Measurements from ENCODE around the gene CALD1. TPM values are rescaled to one million over a fixed set of nuclear protein-coding genes. Genes with fewer than 3 reads are reported as not detected.
A peak's percentile ranks its signal among the peaks of the same experiment; 100 is the strongest.

Gene CALD1
- total and polyA plus RNA-seq, 2 donors, result 17.8 to 78.9 TPM

DNA sequence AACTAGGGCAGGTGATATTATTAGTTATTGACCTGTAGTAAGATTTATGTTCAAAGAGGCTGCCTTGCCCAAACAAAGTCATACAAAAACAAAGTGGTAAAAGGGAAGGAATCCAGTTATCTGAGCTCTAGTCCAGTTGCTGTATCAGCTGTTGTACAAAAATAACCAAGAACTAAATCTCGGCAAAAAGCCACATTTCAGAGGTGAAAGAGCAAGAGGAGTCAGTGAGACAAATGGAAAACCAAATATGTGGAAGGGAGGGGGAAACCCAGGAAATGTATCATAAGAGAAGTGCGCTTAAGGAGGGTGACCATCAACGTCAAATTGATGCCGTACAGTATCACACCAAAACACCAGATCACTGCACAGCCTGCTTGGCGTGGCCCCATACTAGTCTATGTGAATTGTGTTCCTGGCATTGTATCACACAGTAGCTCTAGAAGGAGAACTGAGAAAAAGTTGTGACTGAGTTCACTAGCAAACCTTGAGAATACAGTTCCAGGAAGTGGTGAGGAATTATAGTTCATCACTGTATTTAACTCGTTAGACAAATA lies 213.3 kb downstream of the CALD1 start:
- Histone ChIP-seq H3K4me3 (ENCODE audit: low read length in 2 of 2) (no peak overlapping the region), H3K4me1 (ENCODE audit: control insufficient read depth in 2 of 2, insufficient read depth in 2 of 2, low read length in 2 of 2) (peaks cover 15 to 17% of the 10 kb centered on the region in 2 donors), H3K27ac (ENCODE audit: low read depth in 1 of 2, low read length in 1 of 2) (no peak overlapping the region), H3K9me3 (ENCODE audit: control insufficient read depth in 2 of 2, insufficient read depth in 1 of 2, low read length in 1 of 2) (no peaks in the 10 kb centered on the region), H3K36me3 (ENCODE audit: control insufficient read depth in 2 of 2, insufficient read depth in 2 of 2, low read length in 1 of 2) (peaks cover 0 to 6% of the 10 kb centered on the region in 2 donors), H3K27me3 (ENCODE audit: control insufficient read depth in 2 of 2, insufficient read depth in 1 of 2, low read length in 1 of 2) (no peaks in the 10 kb centered on the region)
- peak in 3 of 9 donors; percentile 4 to 38 (median 8) for DNase-seq (ENCODE audit: low read depth in 6 of 9, low spot score in 9 of 9)
- 92% methylated on average over 6 of the region's 6 CpGs for WGBS

DNA sequence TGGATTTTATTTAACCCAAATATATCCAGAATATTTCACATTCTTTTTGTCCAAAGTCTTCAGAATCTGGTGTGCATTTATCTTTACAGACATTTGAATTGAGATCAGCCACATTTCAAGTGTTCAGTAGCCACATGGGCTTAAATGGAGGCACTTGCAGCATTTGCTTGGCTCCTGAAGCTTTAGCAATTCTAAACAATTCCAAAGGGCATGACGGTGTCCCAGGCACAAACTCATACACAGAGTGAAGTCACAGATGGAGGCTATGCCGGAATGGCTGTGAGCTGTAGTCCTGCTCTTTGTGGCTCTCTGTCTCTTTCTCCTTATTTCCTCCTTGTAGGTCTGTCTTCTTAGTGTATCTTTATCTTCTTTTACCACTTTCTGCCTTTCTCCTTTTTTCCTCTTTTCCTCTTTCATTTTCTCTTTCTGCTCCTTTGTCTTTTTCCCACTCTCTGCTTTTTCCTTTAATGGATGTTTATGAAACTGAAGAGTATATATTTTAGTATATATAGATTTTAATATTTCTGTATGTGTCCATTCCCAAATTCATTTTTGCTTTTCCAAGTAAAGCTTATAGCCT lies 214.5 kb downstream of the CALD1 start:
- Histone ChIP-seq H3K27ac (ENCODE audit: low read depth in 1 of 2, low read length in 1 of 2) (no peak overlapping the region), H3K4me3 (ENCODE audit: low read length in 2 of 2) (no peak overlapping the region), H3K9me3 (ENCODE audit: control insufficient read depth in 2 of 2, insufficient read depth in 1 of 2, low read length in 1 of 2) (no peaks in the 10 kb centered on the region), H3K27me3 (ENCODE audit: control insufficient read depth in 2 of 2, insufficient read depth in 1 of 2, low read length in 1 of 2) (no peaks in the 10 kb centered on the region), H3K36me3 (ENCODE audit: control insufficient read depth in 2 of 2, insufficient read depth in 2 of 2, low read length in 1 of 2) (peaks cover 0 to 6% of the 10 kb centered on the region in 2 donors), H3K4me1 (ENCODE audit: control insufficient read depth in 2 of 2, insufficient read depth in 2 of 2, low read length in 2 of 2) (peaks cover 15 to 17% of the 10 kb centered on the region in 2 donors)
- DNase-seq (ENCODE audit: low read depth in 6 of 9, low spot score in 9 of 9), result no peak
- WGBS, result 98% methylated on average over 2 of the region's 2 CpGs

DNA sequence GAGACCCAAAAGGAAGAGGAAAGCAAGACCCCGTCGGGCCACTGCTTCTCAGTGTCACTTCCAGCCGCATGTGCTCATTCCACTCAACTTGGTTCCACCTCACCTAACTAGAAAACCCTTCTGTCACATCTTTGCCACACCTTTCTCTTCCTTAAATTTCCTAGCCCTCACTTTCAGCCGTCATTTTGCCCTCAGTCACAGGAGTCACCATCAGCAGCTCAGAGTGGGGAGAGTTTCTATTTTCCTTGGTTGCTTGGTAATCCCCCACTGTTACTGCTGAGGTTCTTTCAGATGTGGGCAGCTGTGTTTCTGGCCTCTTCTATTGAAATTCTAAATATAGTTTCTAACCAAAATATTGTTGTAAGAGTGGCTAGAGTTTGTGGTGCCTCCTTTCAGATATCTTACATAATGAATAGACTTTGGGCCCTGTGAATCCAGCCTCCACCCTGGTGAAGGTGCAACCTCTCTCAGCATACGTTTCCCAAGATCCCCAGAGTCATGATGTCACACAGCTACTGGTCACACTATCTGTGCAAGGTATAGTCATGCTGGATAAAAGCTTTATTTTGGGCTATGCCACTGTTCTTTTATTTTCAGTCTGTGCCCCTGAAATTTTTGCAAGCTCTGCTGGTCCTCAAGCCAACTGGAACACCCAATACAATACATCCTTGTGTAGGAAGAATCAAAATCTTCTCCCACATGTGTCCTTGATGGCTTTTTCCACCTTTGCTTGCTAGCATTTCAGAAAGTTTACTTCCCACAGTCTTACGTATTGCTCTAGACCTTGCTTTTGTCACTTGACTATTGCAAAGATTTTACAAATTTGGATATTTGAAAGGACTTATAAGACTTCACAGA lies 216.0 kb downstream of the CALD1 start:
- Histone ChIP-seq H3K4me1 (ENCODE audit: control insufficient read depth in 2 of 2, insufficient read depth in 2 of 2, low read length in 2 of 2) (peaks cover 15 to 17% of the 10 kb centered on the region in 2 donors), H3K4me3 (ENCODE audit: low read length in 2 of 2) (no peak overlapping the region), H3K27me3 (ENCODE audit: control insufficient read depth in 2 of 2, insufficient read depth in 1 of 2, low read length in 1 of 2) (no peaks in the 10 kb centered on the region), H3K9me3 (ENCODE audit: control insufficient read depth in 2 of 2, insufficient read depth in 1 of 2, low read length in 1 of 2) (no peaks in the 10 kb centered on the region), H3K27ac (ENCODE audit: low read depth in 1 of 2, low read length in 1 of 2) (peak overlapping the region; percentile 60 to 73), H3K36me3 (ENCODE audit: control insufficient read depth in 2 of 2, insufficient read depth in 2 of 2, low read length in 1 of 2) (peaks cover 0 to 6% of the 10 kb centered on the region in 2 donors)
- 71% methylated on average over 6 of the region's 6 CpGs for WGBS
- peak in 5 of 9 donors; percentile 5 to 61 (median 37) for DNase-seq (ENCODE audit: low read depth in 6 of 9, low spot score in 9 of 9)

DNA sequence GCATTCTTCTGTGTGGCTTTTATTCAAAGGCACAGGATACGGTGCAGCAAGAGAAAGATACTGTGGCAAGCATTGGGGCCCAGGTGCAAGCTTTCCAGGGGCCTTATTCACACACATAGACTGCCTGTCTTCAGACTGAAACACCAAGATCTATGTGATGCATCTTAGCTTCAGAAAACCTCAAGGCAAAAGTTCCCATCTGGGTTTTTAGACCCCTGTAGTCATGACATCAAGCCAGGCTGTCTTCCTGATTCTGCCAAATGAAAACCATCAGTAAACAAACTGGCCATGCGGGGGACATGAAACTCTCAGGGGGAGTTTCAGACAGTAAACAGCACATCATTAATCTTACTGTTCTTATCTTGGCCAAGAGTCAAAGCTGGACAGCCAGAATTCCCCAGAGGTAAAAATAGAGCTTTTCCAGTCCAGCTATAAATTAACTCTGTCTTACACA lies 216.7 kb downstream of the CALD1 start:
- peak overlapping the region; percentile 52 to 73 for H3K27ac ChIP-seq (ENCODE audit: low read depth in 1 of 2, low read length in 1 of 2)
- H3K36me3 ChIP-seq (ENCODE audit: control insufficient read depth in 2 of 2, insufficient read depth in 2 of 2, low read length in 1 of 2), result peaks cover 0 to 6% of the 10 kb centered on the region in 2 donors
- WGBS, result 46% methylated on average over 2 of the region's 2 CpGs
- peaks cover 15 to 17% of the 10 kb centered on the region in 2 donors for H3K4me1 ChIP-seq (ENCODE audit: control insufficient read depth in 2 of 2, insufficient read depth in 2 of 2, low read length in 2 of 2)
- no peaks in the 10 kb centered on the region for H3K27me3 ChIP-seq (ENCODE audit: control insufficient read depth in 2 of 2, insufficient read depth in 1 of 2, low read length in 1 of 2)
- H3K9me3 ChIP-seq (ENCODE audit: control insufficient read depth in 2 of 2, insufficient read depth in 1 of 2, low read length in 1 of 2), result no peaks in the 10 kb centered on the region
- no peak overlapping the region for H3K4me3 ChIP-seq (ENCODE audit: low read length in 2 of 2)
- peak in 6 of 9 donors; percentile 43 to 82 (median 50) for DNase-seq (ENCODE audit: low read depth in 6 of 9, low spot score in 9 of 9)

DNA sequence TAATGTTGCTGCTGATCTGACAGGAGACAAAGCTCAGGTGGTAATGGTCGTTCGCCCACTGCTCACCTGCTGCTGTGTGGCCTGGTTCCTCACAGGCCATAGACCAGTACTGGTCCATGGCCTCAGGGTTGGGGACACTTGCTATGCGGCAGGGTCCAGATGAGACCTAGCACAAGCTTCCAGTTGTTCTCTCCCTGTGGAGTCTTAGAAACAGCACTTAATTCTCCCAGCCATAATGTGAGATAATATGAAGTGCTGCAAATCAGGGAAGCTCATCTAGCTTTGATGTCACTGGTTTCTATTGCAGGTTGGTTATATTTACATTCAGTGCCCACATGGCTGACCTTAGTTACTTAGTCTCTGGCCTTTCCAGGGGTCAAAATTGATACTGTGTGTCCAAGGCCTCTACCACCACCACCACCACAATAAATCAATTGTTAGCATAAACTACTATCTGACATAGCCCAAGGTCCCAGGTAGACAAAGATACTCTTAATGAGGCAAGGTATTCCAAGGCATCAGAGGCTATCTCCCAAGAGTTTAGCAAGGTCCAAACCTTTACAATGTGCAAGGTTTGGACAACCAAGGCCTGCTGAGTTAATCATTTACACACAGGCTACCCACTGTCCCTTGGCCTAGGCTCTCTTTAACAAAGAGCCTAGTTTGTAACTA lies 217.9 kb downstream of the CALD1 start:
- Histone ChIP-seq H3K4me1 (ENCODE audit: control insufficient read depth in 2 of 2, insufficient read depth in 2 of 2, low read length in 2 of 2) (peaks cover 15 to 17% of the 10 kb centered on the region in 2 donors), H3K27ac (ENCODE audit: low read depth in 1 of 2, low read length in 1 of 2) (no peak overlapping the region), H3K27me3 (ENCODE audit: control insufficient read depth in 2 of 2, insufficient read depth in 1 of 2, low read length in 1 of 2) (no peaks in the 10 kb centered on the region), H3K36me3 (ENCODE audit: control insufficient read depth in 2 of 2, insufficient read depth in 2 of 2, low read length in 1 of 2) (peaks cover 0 to 6% of the 10 kb centered on the region in 2 donors), H3K9me3 (ENCODE audit: control insufficient read depth in 2 of 2, insufficient read depth in 1 of 2, low read length in 1 of 2) (no peaks in the 10 kb centered on the region), H3K4me3 (ENCODE audit: low read length in 2 of 2) (no peak overlapping the region)
- no peak for DNase-seq (ENCODE audit: low read depth in 6 of 9, low spot score in 9 of 9)
- WGBS, result 98% methylated on average over 3 of the region's 3 CpGs

GRCh38 chr7:134999136-134999535 lies 219.7 kb downstream of the CALD1 start:
- peaks cover 15 to 17% of the 10 kb centered on the region in 2 donors for H3K4me1 ChIP-seq (ENCODE audit: control insufficient read depth in 2 of 2, insufficient read depth in 2 of 2, low read length in 2 of 2)
- no peaks in the 10 kb centered on the region for H3K9me3 ChIP-seq (ENCODE audit: control insufficient read depth in 2 of 2, insufficient read depth in 1 of 2, low read length in 1 of 2)
- no peak for DNase-seq (ENCODE audit: low read depth in 6 of 9, low spot score in 9 of 9)
- no peak overlapping the region for H3K4me3 ChIP-seq (ENCODE audit: low read length in 2 of 2)
- no peaks in the 10 kb centered on the region for H3K27me3 ChIP-seq (ENCODE audit: control insufficient read depth in 2 of 2, insufficient read depth in 1 of 2, low read length in 1 of 2)
- H3K27ac ChIP-seq (ENCODE audit: low read depth in 1 of 2, low read length in 1 of 2), result no peak overlapping the region
- H3K36me3 ChIP-seq (ENCODE audit: control insufficient read depth in 2 of 2, insufficient read depth in 2 of 2, low read length in 1 of 2), result peaks cover 0 to 3% of the 10 kb centered on the region in 2 donors
- 98% methylated on average over 3 of the region's 3 CpGs for WGBS

DNA sequence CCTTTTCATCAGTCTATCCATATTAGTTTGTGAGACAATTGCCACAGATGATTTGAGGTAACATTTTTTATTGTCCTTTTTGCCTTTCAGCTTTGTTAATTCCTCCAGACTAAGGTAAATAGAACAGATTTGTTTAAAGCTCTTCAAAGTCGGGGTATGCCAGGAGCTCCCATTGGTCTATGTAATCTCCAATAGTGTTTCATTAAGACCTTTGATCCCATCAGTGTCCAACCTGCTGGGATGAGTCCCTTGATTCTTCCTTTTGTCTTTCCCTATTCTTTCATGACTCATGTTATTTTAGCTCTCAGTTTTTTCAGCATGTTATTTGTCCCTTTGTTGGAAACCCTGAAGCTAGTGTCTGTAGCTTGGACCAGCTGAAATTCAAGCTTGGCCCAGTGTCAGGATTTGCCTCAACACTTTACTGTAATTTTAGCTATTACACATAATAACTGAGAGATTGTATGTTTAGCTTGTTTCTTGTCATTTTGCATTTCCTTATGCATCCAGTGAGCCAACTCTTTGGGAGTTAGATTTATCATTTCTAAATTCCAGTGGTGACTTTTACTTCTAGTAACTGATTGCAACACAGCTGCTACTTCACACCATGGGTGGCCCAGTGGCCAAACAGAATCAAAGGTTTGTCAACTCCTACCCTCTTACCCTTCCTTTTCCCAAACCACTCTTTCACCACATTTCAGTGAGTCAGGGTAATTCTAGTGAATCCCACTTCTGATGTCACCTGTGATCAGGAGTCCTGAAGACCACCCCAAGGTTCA lies 222.1 kb downstream of the CALD1 start:
- DNase-seq (ENCODE audit: low read depth in 6 of 9, low spot score in 9 of 9), result no peak
- Histone ChIP-seq H3K27me3 (ENCODE audit: control insufficient read depth in 2 of 2, insufficient read depth in 1 of 2, low read length in 1 of 2) (no peaks in the 10 kb centered on the region), H3K9me3 (ENCODE audit: control insufficient read depth in 2 of 2, insufficient read depth in 1 of 2, low read length in 1 of 2) (no peaks in the 10 kb centered on the region), H3K36me3 (ENCODE audit: control insufficient read depth in 2 of 2, insufficient read depth in 2 of 2, low read length in 1 of 2) (no peaks in the 10 kb centered on the region), H3K4me1 (ENCODE audit: control insufficient read depth in 2 of 2, insufficient read depth in 2 of 2, low read length in 2 of 2) (no peaks in the 10 kb centered on the region), H3K27ac (ENCODE audit: low read depth in 1 of 2, low read length in 1 of 2) (no peak overlapping the region), H3K4me3 (ENCODE audit: low read length in 2 of 2) (no peak overlapping the region)
- WGBS, result 97% methylated on average over 1 of the region's 1 CpG

DNA sequence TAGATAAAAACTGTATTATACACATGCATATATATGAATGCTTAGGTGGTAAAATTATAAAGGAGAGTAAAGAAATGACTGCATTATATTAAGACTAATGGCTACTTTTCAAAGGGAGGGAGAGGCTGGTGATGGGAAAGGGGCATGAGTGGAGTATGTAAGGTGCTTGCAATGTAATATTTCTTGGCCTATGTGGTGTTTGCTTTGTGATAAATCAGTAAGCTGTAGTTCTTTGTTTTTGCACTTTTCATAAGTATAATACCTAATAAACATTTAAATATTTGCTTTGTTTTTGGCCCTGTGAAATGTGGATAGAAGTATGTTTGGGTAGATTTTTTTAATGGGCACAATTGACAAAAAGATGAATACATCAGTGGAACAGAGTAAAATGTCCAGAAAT lies 232.8 kb downstream of the CALD1 start:
- Histone ChIP-seq H3K36me3 (ENCODE audit: control insufficient read depth in 2 of 2, insufficient read depth in 2 of 2, low read length in 1 of 2) (no peaks in the 10 kb centered on the region), H3K27me3 (ENCODE audit: control insufficient read depth in 2 of 2, insufficient read depth in 1 of 2, low read length in 1 of 2) (no peaks in the 10 kb centered on the region), H3K4me1 (ENCODE audit: control insufficient read depth in 2 of 2, insufficient read depth in 2 of 2, low read length in 2 of 2) (no peaks in the 10 kb centered on the region), H3K4me3 (ENCODE audit: low read length in 2 of 2) (no peak overlapping the region), H3K27ac (ENCODE audit: low read depth in 1 of 2, low read length in 1 of 2) (no peak overlapping the region), H3K9me3 (ENCODE audit: control insufficient read depth in 2 of 2, insufficient read depth in 1 of 2, low read length in 1 of 2) (no peaks in the 10 kb centered on the region)
- DNase-seq (ENCODE audit: low read depth in 6 of 9, low spot score in 9 of 9), result no peak
